HCT116 (cell line): ENCODE measurements around the gene EGFLAM. TPM values are rescaled to one million over a fixed set of nuclear protein-coding genes. Genes with fewer than 3 reads are reported as not detected.

Source experiments
- ATAC-seq: fragments of 200-7000 bp; cut with Tn5 transposase; 2 replicates; pipeline ENCODE4 v1.9.1; 2020; ENCODE audit warnings: mild to moderate bottlenecking, moderate library complexity
- BruUV-seq: library from RNA; stranded (reverse); fragments of 400-500 nt; replicated peaks from 2 replicates; lab custom pipeline; 2021; lab: Mats Ljungman, UMichigan
- CTCF ChIA-PET: fragments of 300-600 bp; sonication (Branson Sonifier 250); formaldehyde crosslinking; loops from one replicate; lab custom pipeline; 2021; ENCODE audit warnings: antibody characterized with exemption; lab: Charles Lee
- POLR2A ChIA-PET: fragments of 300-600, 350-600 bp; sonication (Branson Sonifier 250); formaldehyde crosslinking; loops from one replicate; lab custom pipeline; 2021; ENCODE audit warnings: antibody characterized with exemption; lab: Charles Lee
- RAD21 ChIA-PET, 2 experiments: fragments of 300-600 bp; sonication (Branson Sonifier 250); formaldehyde crosslinking; loops; one replicate each; lab custom pipeline; 2023; ENCODE audit warnings: low total read pairs in 2 of 2; ENCODE audit not compliant: uncharacterized antibody in 2 of 2, unreplicated experiment in 2 of 2, low non-redundant PET in 1 of 2; lab: Charles Lee
- DNase-seq: peaks from one replicate; pipeline ENCODE4 v3.0.0-alpha.2; 2010; ENCODE audit warnings: low read depth, low spot score
- H2AFZ ChIP-seq: fragments of 200-600 bp; shearing (Covaris generic), sonication (generic); 2 replicates; pipeline ENCODE4 v1.6.1; 2017; ENCODE audit warnings: low read depth, mixed run types, mixed read lengths, antibody characterized with exemption, low read length; ENCODE audit not compliant: poor library complexity, severe bottlenecking
- H3K27ac ChIP-seq: 2 replicates; pipeline ENCODE4 v1.5.1; 2012; ENCODE audit warnings: low read depth, low read length
- H3K27me3 ChIP-seq: fragments of 200-600 bp; sonication (generic); 2 replicates; pipeline ENCODE4 v1.6.1; 2016; ENCODE audit warnings: mixed run types, low read length, mixed read lengths; ENCODE audit not compliant: insufficient read depth
- H3K36me3 ChIP-seq, 2 experiments: fragments of 200-500 bp in 1 of 2; fragments of 200-600 bp in 1 of 2; sonication (Bioruptor generic) in 1 of 2; sonication (generic) in 1 of 2; 2 replicates each; pipeline versions ENCODE4 v1.5.1 to v1.6.1; 2014 to 2016; ENCODE audit warnings: low read length in 2 of 2, inconsistent platforms in 1 of 2, mixed read lengths in 1 of 2, mixed run types in 1 of 2; ENCODE audit not compliant: insufficient read depth in 2 of 2, control insufficient read depth in 1 of 2
- H3K4me1 ChIP-seq, 2 experiments: fragments of 200-600 bp in 1 of 2; sonication (generic) in 1 of 2; 2 replicates each; pipeline versions ENCODE4 v1.5.1 to v1.6.1; 2012 to 2017; ENCODE audit warnings: low read length in 2 of 2, inconsistent platforms in 1 of 2, mild to moderate bottlenecking in 1 of 2, mixed read lengths in 1 of 2, mixed run types in 1 of 2, moderate library complexity in 1 of 2; ENCODE audit not compliant: insufficient read depth in 2 of 2, control insufficient read depth in 1 of 2
- H3K4me2 ChIP-seq: fragments of 200-600 bp; sonication (generic); 2 replicates; pipeline ENCODE4 v1.6.1; 2017; ENCODE audit warnings: mixed run types, low read length, mixed read lengths
- H3K4me3 ChIP-seq, 2 experiments: fragments of 200-600 bp in 1 of 2; sonication (generic) in 1 of 2; replicated peaks in 1 of 2; 2 replicates each; pipeline ENCODE4 v1.5.1; 2011 to 2016; ENCODE audit warnings: low read length in 2 of 2, control low read depth in 1 of 2, low read depth in 1 of 2, mild to moderate bottlenecking in 1 of 2, mixed read lengths in 1 of 2, mixed run types in 1 of 2
- H3K79me2 ChIP-seq: fragments of 200-600 bp; sonication (generic); 2 replicates; pipeline ENCODE4 v1.6.1; 2017; ENCODE audit warnings: mild to moderate bottlenecking, mixed run types, low read length, moderate library complexity, mixed read lengths; ENCODE audit not compliant: insufficient read depth
- H3K9ac ChIP-seq: fragments of 200-600 bp; sonication (generic); 2 replicates; pipeline ENCODE4 v1.6.1; 2016; ENCODE audit warnings: low read length, mixed read lengths
- H3K9me2 ChIP-seq: fragments of 200-600 bp; sonication (generic), shearing (Covaris generic); 2 replicates; pipeline ENCODE4 v1.6.1; 2017; ENCODE audit warnings: mixed run types, mild to moderate bottlenecking, moderate library complexity; ENCODE audit not compliant: insufficient read depth
- H3K9me3 ChIP-seq, 2 experiments: fragments of 200-500 bp in 1 of 2; fragments of 200-600 bp in 1 of 2; sonication (Bioruptor generic) in 1 of 2; sonication (generic) in 1 of 2; 2 replicates each; pipeline ENCODE4 v1.6.1; 2014 to 2017; ENCODE audit warnings: low read length in 2 of 2, mixed read lengths in 2 of 2, inconsistent platforms in 1 of 2, low read depth in 1 of 2, mild to moderate bottlenecking in 1 of 2, mixed run types in 1 of 2, moderate library complexity in 1 of 2; ENCODE audit not compliant: control insufficient read depth in 1 of 2, insufficient read depth in 1 of 2
- H4K20me1 ChIP-seq: fragments of 200-600 bp; sonication (generic), shearing (Covaris generic); 2 replicates; pipeline ENCODE4 v1.6.1; 2017; ENCODE audit warnings: mixed run types, mild to moderate bottlenecking, moderate library complexity; ENCODE audit not compliant: insufficient read depth
- CBX3 ChIP-seq: IDR thresholded peaks from 2 replicates; pipeline ENCODE4 v1.6.1; 2012; ENCODE audit warnings: low read depth
- CEBPB ChIP-seq: IDR thresholded peaks from 2 replicates; pipeline ENCODE4 v1.6.1; 2012; ENCODE audit warnings: low read depth
- EGR1 ChIP-seq: IDR thresholded peaks from 2 replicates; pipeline ENCODE4 v1.6.1; 2012; ENCODE audit warnings: low read depth
- ELF1 ChIP-seq: IDR thresholded peaks from 2 replicates; pipeline ENCODE4 v1.6.1; 2012; ENCODE audit warnings: low read depth, borderline replicate concordance
- EZH2 ChIP-seq: fragments of 200-600 bp; sonication (generic); IDR thresholded peaks from 2 replicates; pipeline ENCODE4 v1.6.1; 2017; ENCODE audit warnings: antibody characterized with exemption, mixed run types
- EZH2phosphoT487 ChIP-seq: fragments of 200-600 bp; IDR thresholded peaks from 2 replicates; pipeline ENCODE4 v1.6.1; 2018; ENCODE audit warnings: antibody characterized with exemption, borderline replicate concordance
- JUND ChIP-seq: IDR thresholded peaks from 2 replicates; pipeline ENCODE4 v1.6.1; 2012
- POLR2A ChIP-seq: IDR thresholded peaks from 2 replicates; pipeline ENCODE4 v1.7.0; 2011; ENCODE audit warnings: borderline replicate concordance; ENCODE audit not compliant: insufficient read depth, insufficient read length; ENCODE audit errors: extremely low read depth
- RAD21 ChIP-seq: IDR thresholded peaks from 2 replicates; pipeline ENCODE4 v1.6.1; 2012; ENCODE audit warnings: low read depth, mild to moderate bottlenecking
- SP1 ChIP-seq: IDR thresholded peaks from 2 replicates; pipeline ENCODE4 v1.6.1; 2012; ENCODE audit warnings: low read depth
- SRF ChIP-seq: IDR thresholded peaks from 2 replicates; pipeline ENCODE4 v1.6.1; 2012; ENCODE audit warnings: low read depth
- YY1 ChIP-seq: IDR thresholded peaks from 2 replicates; pipeline ENCODE4 v1.6.1; 2011; ENCODE audit warnings: low read length, low read depth, moderate library complexity, mild to moderate bottlenecking; ENCODE audit not compliant: insufficient replicate concordance; ENCODE audit errors: extremely low read depth
- ZFX ChIP-seq: fragments of 450-650 bp; IDR thresholded peaks from 2 replicates; pipeline ENCODE4 v1.6.1; 2017
- intact Hi-C: fragments of 100-400 bp; cut with micrococcal nuclease; formaldehyde crosslinking; loops from 2 replicates; pipeline ENCODE4 v1.10.0; 2022
- total RNA-seq: library from RNA; stranded (reverse); gene quantifications from one replicate; pipeline ENCODE4 v1.2.1, GENCODE V29; 2021; ENCODE audit not compliant: unreplicated experiment
- TF ChIP-seq, protein P1 (sequence below), 3 experiments: fragments of 200-600 bp in 1 of 3; sonication (generic) in 1 of 3; IDR thresholded peaks in 2 of 3; conservative IDR thresholded peaks in 1 of 3; 2 replicates each; pipeline ENCODE4 v1.5.1; 2012 to 2017; ENCODE audit warnings: low read depth in 2 of 3, low read length in 2 of 3, antibody characterized with exemption in 1 of 3, borderline replicate concordance in 1 of 3, control low read depth in 1 of 3, mild to moderate bottlenecking in 1 of 3, mixed read lengths in 1 of 3, mixed run types in 1 of 3, moderate library complexity in 1 of 3; ENCODE audit not compliant: insufficient read depth in 1 of 3
- TF ChIP-seq, protein P2 (sequence below): IDR thresholded peaks from 2 replicates; pipeline ENCODE4 v1.6.1; 2011; ENCODE audit warnings: mild to moderate bottlenecking, low read length, moderate library complexity; ENCODE audit not compliant: insufficient replicate concordance; ENCODE audit errors: extremely low read depth
- TF ChIP-seq, protein P3 (sequence below): IDR thresholded peaks from 2 replicates; pipeline ENCODE4 v1.6.1; 2012; ENCODE audit warnings: low read depth
- TF ChIP-seq, protein P4 (sequence below): IDR thresholded peaks from 2 replicates; pipeline ENCODE4 v1.6.1; 2012

Gene EGFLAM
- total RNA-seq, 1 experiment from 2014 or later: not detected

DNA sequence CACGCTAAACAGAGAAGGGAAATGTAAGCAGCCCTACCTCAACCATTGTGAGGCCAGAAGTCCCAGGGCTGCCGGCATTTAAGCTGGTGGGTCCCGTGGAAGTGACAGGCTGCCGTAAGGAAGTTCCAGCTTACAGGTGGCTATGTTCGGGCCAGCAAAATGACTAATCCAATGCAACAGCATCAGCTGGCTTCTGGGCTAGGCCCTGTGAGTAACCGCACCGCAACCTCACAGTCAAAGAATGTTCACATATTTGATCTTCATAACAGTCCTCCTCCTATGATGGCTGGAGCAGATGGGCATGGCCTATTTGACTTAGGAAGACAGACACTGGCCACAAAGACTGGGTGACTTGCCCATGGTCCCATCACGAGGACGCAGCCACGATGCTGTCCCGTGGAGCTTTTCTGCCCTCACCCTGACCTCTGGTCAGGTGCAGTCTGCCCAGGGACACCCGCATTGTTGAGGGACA is 209.9 kb downstream of the EGFLAM start (continued):
- TF ChIP-seq JUND (peak; percentile 15; the same call in 1 of the 2 replicates), SP1 (0 out of 2 replicates have a peak, but pooled peaks have one; percentile 13)
- TF ChIP-seq, all 23 proteins: peak for 3

DNA sequence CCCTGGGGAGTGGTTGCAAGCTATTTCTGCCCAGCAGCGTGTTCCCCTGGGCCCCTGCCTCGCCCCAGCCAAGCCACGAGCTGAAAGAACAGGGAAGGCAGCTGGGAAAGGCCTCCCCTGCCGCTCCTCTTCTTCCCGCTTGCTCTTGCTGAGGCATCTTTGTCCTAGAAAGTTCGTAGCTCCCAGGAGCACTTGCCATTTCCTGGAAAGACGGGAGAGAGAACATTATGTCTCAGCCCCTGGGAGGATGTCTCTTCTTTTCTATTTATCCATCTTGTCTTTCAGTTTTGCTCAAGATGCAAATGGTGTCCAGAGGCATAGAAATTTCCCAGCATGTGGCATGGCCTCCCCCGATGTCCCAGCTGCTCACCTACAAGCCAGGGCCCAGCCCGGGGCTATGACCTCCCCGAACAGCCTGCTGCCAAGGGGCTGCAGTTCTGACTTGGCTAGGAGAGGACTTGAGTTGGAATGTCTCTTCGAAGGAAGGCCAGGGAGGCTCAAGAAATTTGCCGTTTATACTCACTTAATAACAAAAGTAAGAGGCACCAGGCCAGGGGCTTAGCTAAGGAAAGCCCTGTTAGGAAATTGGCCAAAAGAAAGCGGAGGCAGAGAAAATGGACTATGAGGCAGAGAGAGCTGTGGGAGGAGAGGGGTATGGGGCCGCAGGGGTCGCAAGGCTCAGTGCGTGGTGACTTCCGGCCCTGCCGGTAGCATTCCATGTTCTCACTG is 210.8 kb downstream of the EGFLAM start:
- Histone ChIP-seq H3K4me2 (no peak overlapping the region), H3K4me3 (no peak overlapping the region), H3K36me3 (no peaks in the 10 kb centered on the region), H3K9ac (no peak overlapping the region), H3K27me3 (no peaks in the 10 kb centered on the region), H3K79me2 (no peaks in the 10 kb centered on the region), H3K27ac (no peak overlapping the region), H3K9me2 (no peaks in the 10 kb centered on the region), H4K20me1 (no peaks in the 10 kb centered on the region), H2AFZ (no peak overlapping the region), H3K9me3 (no peaks in the 10 kb centered on the region), H3K4me1 (peaks cover 11 to 48% of the 10 kb centered on the region in 2 experiments)
- BruUV-seq: no TSS peak
- ChIA-PET POLR2A (interaction anchor here (1.0 kb wide), 1 partner anchor 11 kb away, joined by 3 read pairs; no protein-coding TSS in a partner anchor), RAD21 (no interaction called here), CTCF (interaction anchor here (0.9 to 2.5 kb wide), 2 partner anchors 24 to 27 kb away, joined by 3 to 9 read pairs; no protein-coding TSS in a partner anchor)
- DNase-seq (no peak), ATAC-seq (no peak)
- intact Hi-C loops: no loop called here
- TF ChIP-seq, protein P1, sequence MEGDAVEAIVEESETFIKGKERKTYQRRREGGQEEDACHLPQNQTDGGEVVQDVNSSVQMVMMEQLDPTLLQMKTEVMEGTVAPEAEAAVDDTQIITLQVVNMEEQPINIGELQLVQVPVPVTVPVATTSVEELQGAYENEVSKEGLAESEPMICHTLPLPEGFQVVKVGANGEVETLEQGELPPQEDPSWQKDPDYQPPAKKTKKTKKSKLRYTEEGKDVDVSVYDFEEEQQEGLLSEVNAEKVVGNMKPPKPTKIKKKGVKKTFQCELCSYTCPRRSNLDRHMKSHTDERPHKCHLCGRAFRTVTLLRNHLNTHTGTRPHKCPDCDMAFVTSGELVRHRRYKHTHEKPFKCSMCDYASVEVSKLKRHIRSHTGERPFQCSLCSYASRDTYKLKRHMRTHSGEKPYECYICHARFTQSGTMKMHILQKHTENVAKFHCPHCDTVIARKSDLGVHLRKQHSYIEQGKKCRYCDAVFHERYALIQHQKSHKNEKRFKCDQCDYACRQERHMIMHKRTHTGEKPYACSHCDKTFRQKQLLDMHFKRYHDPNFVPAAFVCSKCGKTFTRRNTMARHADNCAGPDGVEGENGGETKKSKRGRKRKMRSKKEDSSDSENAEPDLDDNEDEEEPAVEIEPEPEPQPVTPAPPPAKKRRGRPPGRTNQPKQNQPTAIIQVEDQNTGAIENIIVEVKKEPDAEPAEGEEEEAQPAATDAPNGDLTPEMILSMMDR (IDR thresholded peaks at IDR 0.05 in 2 of 3, conservative IDR thresholded peaks at IDR 0.05 in 1 of 3; ENCODE audit: borderline replicate concordance in 1 of 3, insufficient read depth in 1 of 3, low read depth in 2 of 3, low read length in 2 of 3): no peak
- TF ChIP-seq ELF1 (no peak), POLR2A (no peak), RAD21 (no peak), JUND (no peak), EZH2 (no peak), ZFX (no peak), EGR1 (no peak), CBX3 (no peak), EZH2phosphoT487 (no peak), CEBPB (no peak), YY1 (no peak), SRF (no peak)
- TF ChIP-seq, protein P2, sequence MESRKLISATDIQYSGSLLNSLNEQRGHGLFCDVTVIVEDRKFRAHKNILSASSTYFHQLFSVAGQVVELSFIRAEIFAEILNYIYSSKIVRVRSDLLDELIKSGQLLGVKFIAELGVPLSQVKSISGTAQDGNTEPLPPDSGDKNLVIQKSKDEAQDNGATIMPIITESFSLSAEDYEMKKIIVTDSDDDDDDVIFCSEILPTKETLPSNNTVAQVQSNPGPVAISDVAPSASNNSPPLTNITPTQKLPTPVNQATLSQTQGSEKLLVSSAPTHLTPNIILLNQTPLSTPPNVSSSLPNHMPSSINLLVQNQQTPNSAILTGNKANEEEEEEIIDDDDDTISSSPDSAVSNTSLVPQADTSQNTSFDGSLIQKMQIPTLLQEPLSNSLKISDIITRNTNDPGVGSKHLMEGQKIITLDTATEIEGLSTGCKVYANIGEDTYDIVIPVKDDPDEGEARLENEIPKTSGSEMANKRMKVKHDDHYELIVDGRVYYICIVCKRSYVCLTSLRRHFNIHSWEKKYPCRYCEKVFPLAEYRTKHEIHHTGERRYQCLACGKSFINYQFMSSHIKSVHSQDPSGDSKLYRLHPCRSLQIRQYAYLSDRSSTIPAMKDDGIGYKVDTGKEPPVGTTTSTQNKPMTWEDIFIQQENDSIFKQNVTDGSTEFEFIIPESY: no peak
- TF ChIP-seq, protein P3, sequence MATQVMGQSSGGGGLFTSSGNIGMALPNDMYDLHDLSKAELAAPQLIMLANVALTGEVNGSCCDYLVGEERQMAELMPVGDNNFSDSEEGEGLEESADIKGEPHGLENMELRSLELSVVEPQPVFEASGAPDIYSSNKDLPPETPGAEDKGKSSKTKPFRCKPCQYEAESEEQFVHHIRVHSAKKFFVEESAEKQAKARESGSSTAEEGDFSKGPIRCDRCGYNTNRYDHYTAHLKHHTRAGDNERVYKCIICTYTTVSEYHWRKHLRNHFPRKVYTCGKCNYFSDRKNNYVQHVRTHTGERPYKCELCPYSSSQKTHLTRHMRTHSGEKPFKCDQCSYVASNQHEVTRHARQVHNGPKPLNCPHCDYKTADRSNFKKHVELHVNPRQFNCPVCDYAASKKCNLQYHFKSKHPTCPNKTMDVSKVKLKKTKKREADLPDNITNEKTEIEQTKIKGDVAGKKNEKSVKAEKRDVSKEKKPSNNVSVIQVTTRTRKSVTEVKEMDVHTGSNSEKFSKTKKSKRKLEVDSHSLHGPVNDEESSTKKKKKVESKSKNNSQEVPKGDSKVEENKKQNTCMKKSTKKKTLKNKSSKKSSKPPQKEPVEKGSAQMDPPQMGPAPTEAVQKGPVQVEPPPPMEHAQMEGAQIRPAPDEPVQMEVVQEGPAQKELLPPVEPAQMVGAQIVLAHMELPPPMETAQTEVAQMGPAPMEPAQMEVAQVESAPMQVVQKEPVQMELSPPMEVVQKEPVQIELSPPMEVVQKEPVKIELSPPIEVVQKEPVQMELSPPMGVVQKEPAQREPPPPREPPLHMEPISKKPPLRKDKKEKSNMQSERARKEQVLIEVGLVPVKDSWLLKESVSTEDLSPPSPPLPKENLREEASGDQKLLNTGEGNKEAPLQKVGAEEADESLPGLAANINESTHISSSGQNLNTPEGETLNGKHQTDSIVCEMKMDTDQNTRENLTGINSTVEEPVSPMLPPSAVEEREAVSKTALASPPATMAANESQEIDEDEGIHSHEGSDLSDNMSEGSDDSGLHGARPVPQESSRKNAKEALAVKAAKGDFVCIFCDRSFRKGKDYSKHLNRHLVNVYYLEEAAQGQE: no peak
- TF ChIP-seq, protein P4, sequence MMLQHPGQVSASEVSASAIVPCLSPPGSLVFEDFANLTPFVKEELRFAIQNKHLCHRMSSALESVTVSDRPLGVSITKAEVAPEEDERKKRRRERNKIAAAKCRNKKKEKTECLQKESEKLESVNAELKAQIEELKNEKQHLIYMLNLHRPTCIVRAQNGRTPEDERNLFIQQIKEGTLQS: no peak
